Effector memory CD4-positive, alpha-beta T cell (primary cell): ENCODE data around the gene ARIH1.

ENCODE experiments used
- DNase-seq, 3 donors: peaks; one replicate each; pipeline ENCODE4 v3.0.0-alpha.2; 2020
- H3K27ac ChIP-seq: 2 replicates; pipeline ENCODE4 v1.7.0; 2013; ENCODE audit warnings: mild to moderate bottlenecking, low read length, moderate library complexity; ENCODE audit not compliant: insufficient read depth, poor library complexity, severe bottlenecking
- H3K27me3 ChIP-seq: replicated peaks from 2 replicates; pipeline ENCODE4 v1.7.0; 2013; ENCODE audit warnings: mild to moderate bottlenecking, low read length; ENCODE audit not compliant: insufficient read depth, control insufficient read depth, poor library complexity, severe bottlenecking
- H3K36me3 ChIP-seq: 2 replicates; pipeline ENCODE4 v1.7.0; 2013; ENCODE audit warnings: mild to moderate bottlenecking, low read length, moderate library complexity; ENCODE audit not compliant: control insufficient read depth, insufficient read depth
- H3K4me1 ChIP-seq: 2 replicates; pipeline ENCODE4 v1.7.0; 2013; ENCODE audit warnings: low read length, mild to moderate bottlenecking; ENCODE audit not compliant: control insufficient read depth, insufficient read depth, poor library complexity, severe bottlenecking
- H3K4me3 ChIP-seq: 2 replicates; pipeline ENCODE4 v1.7.0; 2013; ENCODE audit warnings: low read length, low read depth, mild to moderate bottlenecking; ENCODE audit not compliant: insufficient read depth, poor library complexity, severe bottlenecking
- H3K9me3 ChIP-seq: 2 replicates; pipeline ENCODE4 v1.7.0; 2013; ENCODE audit warnings: mild to moderate bottlenecking, low read length, moderate library complexity; ENCODE audit not compliant: control insufficient read depth

ARIH1 gene

GRCh38 chr15:72562878-72563277, 88.7 kb downstream of the ARIH1 start:
- no peak overlapping the region for H3K4me3 ChIP-seq
- DNase-seq = no peak
- H3K4me1 ChIP-seq = no peaks in the 10 kb centered on the region
- no peak overlapping the region for H3K27ac ChIP-seq
- H3K9me3 ChIP-seq = no peaks in the 10 kb centered on the region
- H3K27me3 ChIP-seq = no peaks in the 10 kb centered on the region
- H3K36me3 ChIP-seq = peaks cover 39% of the 10 kb centered on the region

GRCh38 chr15:72564091-72564490, 90.0 kb downstream of the ARIH1 start:
- Histone ChIP-seq H3K27me3 (no peaks in the 10 kb centered on the region), H3K27ac (no peak overlapping the region), H3K9me3 (no peaks in the 10 kb centered on the region), H3K4me3 (no peak overlapping the region), H3K36me3 (peaks cover 39% of the 10 kb centered on the region), H3K4me1 (no peaks in the 10 kb centered on the region)
- DNase-seq = no peak

GRCh38 chr15:72566973-72567372, 92.8 kb downstream of the ARIH1 start:
- Histone ChIP-seq H3K4me1 (no peaks in the 10 kb centered on the region), H3K27me3 (no peaks in the 10 kb centered on the region), H3K4me3 (no peak overlapping the region), H3K27ac (no peak overlapping the region), H3K36me3 (peaks cover 49% of the 10 kb centered on the region), H3K9me3 (no peaks in the 10 kb centered on the region)
- DNase-seq = no peak

- DNase-seq = no peak
- H3K4me1 ChIP-seq = no peaks in the 10 kb centered on the region
- no peaks in the 10 kb centered on the region for H3K27me3 ChIP-seq
- H3K27ac ChIP-seq = no peak overlapping the region
- peaks cover 43% of the 10 kb centered on the region for H3K36me3 ChIP-seq
- no peak overlapping the region for H3K4me3 ChIP-seq
- H3K9me3 ChIP-seq = no peaks in the 10 kb centered on the region
Observed at GRCh38 chr15:72570059-72570458, 95.9 kb downstream of the ARIH1 start.

DNA sequence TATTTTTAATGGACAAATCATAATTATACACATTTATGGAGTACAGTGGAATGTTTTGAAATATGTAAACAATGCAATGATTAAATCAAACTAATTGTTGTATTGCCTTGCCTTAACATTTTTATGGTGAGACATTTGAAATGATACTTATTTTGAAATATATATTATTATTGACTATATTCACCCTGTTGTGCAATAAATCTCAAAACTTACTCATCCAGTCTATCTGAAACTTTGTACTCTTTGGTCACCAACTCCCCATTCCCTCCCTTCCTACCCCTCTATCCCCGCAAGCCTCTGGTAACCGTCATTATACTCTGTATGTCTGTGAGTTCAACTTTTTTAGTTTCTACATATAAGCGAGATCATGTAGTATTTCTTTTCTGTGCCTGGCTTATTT, 105.7 kb downstream of the ARIH1 start:
- H3K9me3 ChIP-seq = no peaks in the 10 kb centered on the region
- H3K27me3 ChIP-seq = no peaks in the 10 kb centered on the region
- DNase-seq = no peak
- no peak overlapping the region for H3K4me3 ChIP-seq
- no peak overlapping the region for H3K27ac ChIP-seq
- H3K36me3 ChIP-seq = peaks cover 66% of the 10 kb centered on the region
- no peaks in the 10 kb centered on the region for H3K4me1 ChIP-seq

- Histone ChIP-seq H3K27ac (no peak overlapping the region), H3K4me3 (no peak overlapping the region), H3K9me3 (no peaks in the 10 kb centered on the region), H3K4me1 (no peaks in the 10 kb centered on the region), H3K27me3 (no peaks in the 10 kb centered on the region), H3K36me3 (peaks cover 54% of the 10 kb centered on the region)
- no peak for DNase-seq
Observed at GRCh38 chr15:72584006-72584405, 109.9 kb downstream of the ARIH1 start.

- Histone ChIP-seq H3K36me3 (peaks cover 49% of the 10 kb centered on the region), H3K4me1 (no peaks in the 10 kb centered on the region), H3K9me3 (no peaks in the 10 kb centered on the region), H3K27ac (no peak overlapping the region), H3K27me3 (no peaks in the 10 kb centered on the region), H3K4me3 (no peak overlapping the region)
- DNase-seq = no peak
Observed at GRCh38 chr15:72585025-72585424, 110.9 kb downstream of the ARIH1 start.

DNA sequence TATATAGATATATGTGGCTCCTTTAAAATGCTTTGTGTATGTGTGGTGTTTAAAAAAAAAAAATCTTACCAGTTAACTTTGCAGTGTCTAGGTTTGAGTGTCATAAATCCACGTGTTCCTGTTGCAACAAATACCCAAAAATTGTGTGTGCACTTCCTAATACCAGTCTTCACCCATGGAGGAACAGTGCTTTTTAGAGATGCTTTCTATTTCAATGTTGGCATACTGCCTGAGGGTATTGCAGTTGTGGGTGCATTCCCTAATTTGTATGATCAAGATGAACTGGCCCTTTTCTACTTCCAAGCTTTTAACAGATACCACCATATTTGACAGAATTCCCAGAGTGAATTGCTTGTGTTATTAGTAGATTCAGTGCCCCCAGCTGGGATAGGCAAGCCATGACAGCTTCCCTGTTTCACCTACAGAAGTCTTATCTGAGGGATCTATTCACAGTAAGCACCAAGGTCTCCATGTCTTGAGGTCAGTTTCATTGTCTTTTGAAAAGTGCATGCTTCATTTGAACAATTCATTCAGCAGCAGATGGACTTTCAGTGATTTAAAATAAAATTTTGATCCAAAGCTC, 111.4 kb downstream of the ARIH1 start:
- H3K36me3 ChIP-seq = peaks cover 48% of the 10 kb centered on the region
- no peak for DNase-seq
- H3K4me1 ChIP-seq = no peaks in the 10 kb centered on the region

GRCh38 chr15:72588096-72588495, 114.0 kb downstream of the ARIH1 start:
- Histone ChIP-seq H3K27me3 (no peaks in the 10 kb centered on the region), H3K27ac (no peak overlapping the region), H3K9me3 (no peaks in the 10 kb centered on the region), H3K4me3 (no peak overlapping the region), H3K4me1 (no peaks in the 10 kb centered on the region), H3K36me3 (peaks cover 26% of the 10 kb centered on the region)
- DNase-seq = no peak

More for the DNA sequence above, 111.4 kb downstream of the ARIH1 start:
- Histone ChIP-seq H3K27me3 (no peaks in the 10 kb centered on the region), H3K27ac (no peak overlapping the region), H3K4me3 (no peak overlapping the region), H3K9me3 (no peaks in the 10 kb centered on the region)

- Histone ChIP-seq H3K4me1 (no peaks in the 10 kb centered on the region), H3K4me3 (no peak overlapping the region)
Observed at GRCh38 chr15:72590427-72590826, 116.3 kb downstream of the ARIH1 start.

More at GRCh38 chr15:72590427-72590826, 116.3 kb downstream of the ARIH1 start:
- Histone ChIP-seq H3K27ac (no peak overlapping the region), H3K27me3 (no peaks in the 10 kb centered on the region), H3K36me3 (peaks cover 4% of the 10 kb centered on the region), H3K9me3 (no peaks in the 10 kb centered on the region)
- DNase-seq = no peak
